GM23338 (cell line): Measurements from ENCODE around the gene CDC14A. TPM values are rescaled to one million over a fixed set of nuclear protein-coding genes. Genes with fewer than 3 reads are reported as not detected.
"Not testable (repeated sequence)": the region's sequence is repeated elsewhere in the genome, so short reads cannot be mapped to it uniquely, and the experiment has no call there.

Experiments used
- ATAC-seq: fragments of 200-7000 bp; cut with Tn5 transposase; 3 replicates; pipeline ENCODE4 v1.9.1; 2020
- DNase-seq: peaks from one replicate; pipeline ENCODE4 v3.0.0-alpha.2; 2015; ENCODE audit warnings: low spot score
- H2AFZ ChIP-seq: fragments of 200-600 bp; sonication (generic); 2 replicates; pipeline ENCODE4 v1.8.0; 2016; ENCODE audit warnings: antibody characterized with exemption, mild to moderate bottlenecking, moderate library complexity
- H3F3A ChIP-seq: fragments of 200-600 bp; sonication (generic); replicated peaks from 2 replicates; pipeline ENCODE4 v1.8.0; 2017; ENCODE audit warnings: antibody characterized with exemption, mixed run types, low read depth
- H3K27ac ChIP-seq: fragments of 200-600 bp; sonication (generic); 2 replicates; pipeline ENCODE4 v1.6.1; 2016; ENCODE audit warnings: low read depth
- H3K27me3 ChIP-seq: fragments of 200-600 bp; sonication (generic); 2 replicates; pipeline ENCODE4 v1.8.0; 2016; ENCODE audit warnings: mild to moderate bottlenecking, mixed run types, moderate library complexity; ENCODE audit not compliant: insufficient read depth
- H3K36me3 ChIP-seq: fragments of 200-600 bp; sonication (generic); 2 replicates; pipeline ENCODE4 v1.8.0; 2016; ENCODE audit warnings: mild to moderate bottlenecking; ENCODE audit not compliant: insufficient read depth
- H3K4me1 ChIP-seq: fragments of 200-600 bp; sonication (generic); 2 replicates; pipeline ENCODE4 v1.8.0; 2016; ENCODE audit warnings: mild to moderate bottlenecking, moderate library complexity; ENCODE audit not compliant: insufficient read depth
- H3K4me2 ChIP-seq: fragments of 200-600 bp; sonication (generic); 2 replicates; pipeline ENCODE4 v1.7.1; 2017; ENCODE audit warnings: mixed run types
- H3K4me3 ChIP-seq: fragments of 200-600 bp; sonication (generic); 2 replicates; pipeline ENCODE4 v1.6.1; 2016; ENCODE audit warnings: mixed run types
- H3K79me2 ChIP-seq: fragments of 200-600 bp; sonication (generic); replicated peaks from 2 replicates; pipeline ENCODE4 v1.8.0; 2017; ENCODE audit warnings: mild to moderate bottlenecking; ENCODE audit not compliant: insufficient read depth
- H3K9me2 ChIP-seq: fragments of 200-600 bp; sonication (generic); 2 replicates; pipeline ENCODE4 v1.8.0; 2017; ENCODE audit not compliant: insufficient read depth
- H4K20me1 ChIP-seq: fragments of 200-600 bp; sonication (generic); replicated peaks from 2 replicates; pipeline ENCODE4 v1.8.0; 2017; ENCODE audit warnings: mild to moderate bottlenecking; ENCODE audit not compliant: insufficient read depth
- H3K27ac Mint-ChIP-seq: 2 replicates; pipeline ENCODE4 v1.8.0; 2020; ENCODE audit warnings: inconsistent platforms, mild to moderate bottlenecking, moderate library complexity, mixed read lengths
- H3K27me3 Mint-ChIP-seq: 3 replicates; pipeline ENCODE4 v1.8.0; 2022; ENCODE audit warnings: low read depth, mild to moderate bottlenecking, moderate library complexity, mixed read lengths, inconsistent platforms; ENCODE audit not compliant: insufficient read depth, poor library complexity
- H3K36me3 Mint-ChIP-seq: 3 replicates; pipeline ENCODE4 v1.8.0; 2021; ENCODE audit warnings: low read depth, mild to moderate bottlenecking, inconsistent platforms, moderate library complexity, mixed read lengths
- H3K4me1 Mint-ChIP-seq: 3 replicates; pipeline ENCODE4 v1.8.0; 2020; ENCODE audit warnings: mild to moderate bottlenecking, inconsistent platforms, mixed read lengths
- H3K4me3 Mint-ChIP-seq: 3 replicates; pipeline ENCODE4 v1.8.0; 2021; ENCODE audit warnings: moderate library complexity, mild to moderate bottlenecking, inconsistent platforms, mixed read lengths
- H3K9me3 Mint-ChIP-seq: 3 replicates; pipeline ENCODE4 v1.8.0; 2020; ENCODE audit warnings: moderate library complexity, mild to moderate bottlenecking, inconsistent platforms, mixed read lengths
- CTCF ChIP-seq, 2 experiments: fragments of 200-600 bp in 1 of 2; sonication (generic) in 1 of 2; conservative IDR thresholded peaks; 2 replicates each; pipeline versions ENCODE4 v1.5.1 to v1.6.1; 2016 to 2017; ENCODE audit warnings: antibody characterized with exemption in 2 of 2, low read depth in 2 of 2, mild to moderate bottlenecking in 2 of 2, moderate library complexity in 1 of 2
- ETS1 ChIP-seq: IDR thresholded peaks from 2 replicates; pipeline ENCODE4 v1.6.1; 2016; ENCODE audit warnings: antibody characterized with exemption
- EZH2 ChIP-seq: fragments of 200-600 bp; sonication (generic); IDR thresholded peaks from one replicate; pipeline ENCODE4 v1.8.0; 2017; ENCODE audit warnings: antibody characterized with exemption, mild to moderate bottlenecking, low read depth; ENCODE audit not compliant: unreplicated experiment
- EZH2phosphoT487 ChIP-seq: fragments of 200-600 bp; sonication (generic); IDR thresholded peaks from one replicate; pipeline ENCODE4 v1.8.1; 2018; ENCODE audit warnings: antibody characterized with exemption; ENCODE audit not compliant: unreplicated experiment
- JUNB ChIP-seq: IDR thresholded peaks from one replicate; pipeline ENCODE4 v1.6.1; 2016; ENCODE audit warnings: antibody characterized with exemption; ENCODE audit not compliant: unreplicated experiment
- NANOG ChIP-seq: IDR thresholded peaks from 2 replicates; pipeline ENCODE4 v1.6.1; 2016; ENCODE audit warnings: antibody characterized with exemption, borderline replicate concordance
- REST ChIP-seq: IDR thresholded peaks from one replicate; pipeline ENCODE4 v1.6.1; 2018; ENCODE audit warnings: antibody characterized with exemption; ENCODE audit not compliant: unreplicated experiment
- STAT1 ChIP-seq: IDR thresholded peaks from one replicate; pipeline ENCODE4 v1.6.1; 2016; ENCODE audit warnings: antibody characterized with exemption; ENCODE audit not compliant: unreplicated experiment
- ZNF462 ChIP-seq: fragments of 250-450 bp; sonication (Bioruptor Pico); IDR thresholded peaks from 2 replicates; pipeline ENCODE4 v1.5.0; 2020; ENCODE audit warnings: mild to moderate bottlenecking, moderate library complexity
- polyA plus RNA-seq: library from polyadenylated mRNA; unstranded; fragments of >200 nt; fragmentation: Nextera tagmentation; extraction: Ambion mirVana; gene quantifications from 2 replicates; pipeline ENCODE4 v1.2.1, GENCODE V29; 2016
- total RNA-seq: library from RNA; depleted of rRNA; stranded (reverse); fragments of >200 nt; shearing (Covaris generic); gene quantifications from 2 replicates; pipeline ENCODE4 v1.2.3, GENCODE V29; 2014

The CDC14A gene
- total and polyA plus RNA-seq, 2 experiments from 2014 or later: 11.1 to 20.8 TPM

GRCh38 chr1:100328133-100328532 lies 24.2 kb upstream of the CDC14A start:
- Histone ChIP-seq H3K4me2 (no peak overlapping the region), H3K4me1 (peaks cover 16% of the 10 kb centered on the region), H3K79me2 (no peaks in the 10 kb centered on the region), H3F3A (no peaks in the 10 kb centered on the region), H2AFZ (no peak overlapping the region), H3K36me3 (no peaks in the 10 kb centered on the region), H4K20me1 (no peaks in the 10 kb centered on the region), H3K27ac (no peak overlapping the region), H3K27me3 (no peaks in the 10 kb centered on the region), H3K9me2 (no peaks in the 10 kb centered on the region), H3K4me3 (no peak overlapping the region)
- no peaks in the 10 kb centered on the region for H3K36me3 Mint-ChIP-seq
- H3K9me3 Mint-ChIP-seq: no peaks in the 10 kb centered on the region
- no peak overlapping the region for H3K4me3 Mint-ChIP-seq
- H3K27me3 Mint-ChIP-seq: peaks cover 4% of the 10 kb centered on the region
- no peak for ATAC-seq
- TF ChIP-seq CTCF (conservative IDR thresholded peaks at IDR 0.05; ENCODE audit: low read depth in 2 of 2): no peak
- no peak for TF ChIP-seq NANOG
- no peak for TF ChIP-seq ZNF462
- no peak for TF ChIP-seq ETS1
- TF ChIP-seq REST: no peak
- no peak for TF ChIP-seq EZH2
- no peak for TF ChIP-seq JUNB
- TF ChIP-seq STAT1: no peak
- TF ChIP-seq EZH2phosphoT487: no peak
- DNase-seq: no peak
- H3K4me1 Mint-ChIP-seq: peaks cover 19% of the 10 kb centered on the region
- no peak overlapping the region for H3K27ac Mint-ChIP-seq

GRCh38 chr1:100331146-100331545 lies 21.2 kb upstream of the CDC14A start:
- H3K4me1 Mint-ChIP-seq, H3K9me3 Mint-ChIP-seq, H3K27ac Mint-ChIP-seq, H3K9me2 ChIP-seq, H3K4me1 ChIP-seq, H3K36me3 ChIP-seq, H3K27me3 Mint-ChIP-seq, H4K20me1 ChIP-seq, DNase-seq, H3K79me2 ChIP-seq, H3K27ac ChIP-seq, ATAC-seq, H2AFZ ChIP-seq, H3K36me3 Mint-ChIP-seq, H3K4me2 ChIP-seq, H3F3A ChIP-seq, H3K27me3 ChIP-seq, H3K4me3 Mint-ChIP-seq, H3K4me3 ChIP-seq: not testable (repeated sequence)
